ENCODE data around the gene C15orf40.
"Not testable (repeated sequence)": the region's sequence is repeated elsewhere in the genome, so short reads cannot be mapped to it uniquely, and the experiment has no call there.

Gene C15orf40

DNA sequence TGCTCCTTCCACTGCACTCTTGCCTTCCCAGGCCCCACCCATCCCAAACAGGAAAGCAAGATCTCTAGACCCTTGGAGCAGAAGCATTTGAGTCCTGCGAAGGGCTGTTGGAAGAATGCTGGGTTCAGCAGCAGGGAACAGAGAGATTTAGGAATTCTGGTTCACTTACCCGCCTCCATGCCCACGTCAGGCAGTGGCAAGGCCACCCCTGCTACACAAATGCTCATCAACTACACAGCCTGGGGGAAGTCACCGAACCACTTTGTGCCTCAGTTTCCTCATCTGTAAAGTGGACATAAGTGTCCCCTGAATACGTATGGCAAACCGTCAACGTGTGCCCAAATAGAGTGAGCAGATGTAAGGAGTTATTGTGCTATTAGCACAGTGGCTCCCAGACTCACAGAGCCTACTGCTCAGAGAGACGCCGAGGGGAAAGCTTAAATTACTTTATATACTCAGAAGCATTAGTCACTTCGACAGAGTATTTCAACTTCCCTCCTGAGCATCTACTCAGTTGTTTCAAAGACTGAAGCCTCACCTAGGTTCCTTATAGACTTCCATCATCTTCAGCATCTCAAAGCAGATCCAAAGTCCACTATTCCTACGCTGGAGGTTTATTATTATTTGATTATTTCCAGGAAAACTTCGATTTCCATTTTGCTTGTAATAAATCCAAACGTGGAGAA, 59.8 kb downstream of the C15orf40 start:
- DNase-seq = no peak

GRCh38 chr15:82950746-82951370, 60.6 kb downstream of the C15orf40 start:
- DNase-seq = no peak

DNA sequence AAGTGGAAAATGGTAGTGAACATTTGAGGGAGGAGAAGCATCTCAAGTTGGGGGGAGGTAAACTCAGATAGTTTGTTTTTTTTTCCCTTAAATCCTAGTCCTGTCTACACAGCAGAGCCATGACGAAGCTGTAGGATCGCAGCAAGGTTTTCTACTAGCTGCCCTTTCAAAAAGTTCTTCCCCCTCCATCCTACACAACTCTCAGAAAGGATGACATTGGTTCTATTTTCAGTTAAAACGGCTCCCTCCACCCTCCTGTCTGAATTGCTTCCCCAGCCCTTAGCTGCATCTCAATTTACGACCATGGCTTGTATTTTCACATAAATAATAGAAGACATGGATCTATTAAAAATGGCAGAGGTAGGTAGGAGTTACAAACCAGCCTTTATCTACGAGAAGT, 61.1 kb downstream of the C15orf40 start:
- no peak for DNase-seq

- DNase-seq = no peak
These were observed 65.2 kb downstream of the C15orf40 start for GRCh38 chr15:82946155-82946701.

DNA sequence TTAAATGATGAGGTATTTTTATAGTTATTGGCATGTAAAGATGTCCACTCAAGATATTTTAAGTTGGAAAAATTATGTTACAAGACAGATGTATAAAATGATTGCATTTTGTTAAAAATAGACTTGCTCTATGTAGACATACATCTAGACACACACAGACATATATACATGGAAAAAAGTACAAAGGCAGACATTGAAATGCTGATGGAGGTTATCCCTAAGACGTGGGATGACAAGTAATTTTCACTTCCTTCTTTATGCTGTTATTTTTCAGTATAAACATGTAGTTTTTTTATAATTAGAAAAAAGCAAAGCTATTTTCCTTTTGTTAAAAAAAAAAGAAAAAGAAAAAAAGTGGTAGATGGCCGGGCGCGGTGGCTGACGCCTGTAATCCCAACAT, 66.1 kb downstream of the C15orf40 start:
- no peak for DNase-seq

- no peak for DNase-seq
These were observed 66.6 kb downstream of the C15orf40 start for GRCh38 chr15:82944821-82945220.

- DNase-seq = no peak
These were observed 67.4 kb downstream of the C15orf40 start for GRCh38 chr15:82944056-82944455.

DNA sequence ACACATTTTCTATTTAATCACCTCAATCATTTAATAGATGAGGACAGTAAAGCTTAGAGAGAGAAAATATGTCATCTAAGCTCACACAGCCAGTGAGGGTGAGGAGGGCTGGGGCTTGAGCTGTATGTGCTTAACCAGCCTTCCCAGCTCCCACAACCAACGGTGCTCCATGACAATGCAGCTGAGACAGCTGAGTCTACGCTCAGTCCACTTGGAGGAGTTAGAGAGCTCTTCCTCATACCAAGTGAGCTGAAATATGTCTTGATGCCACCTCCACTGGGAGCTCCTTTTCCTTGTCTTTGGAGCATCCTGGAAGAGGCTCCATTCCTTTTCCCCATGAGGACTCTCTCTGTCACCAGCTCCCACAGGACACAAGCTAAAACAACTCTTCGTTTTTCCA, 68.3 kb downstream of the C15orf40 start:
- DNase-seq = no peak

DNA sequence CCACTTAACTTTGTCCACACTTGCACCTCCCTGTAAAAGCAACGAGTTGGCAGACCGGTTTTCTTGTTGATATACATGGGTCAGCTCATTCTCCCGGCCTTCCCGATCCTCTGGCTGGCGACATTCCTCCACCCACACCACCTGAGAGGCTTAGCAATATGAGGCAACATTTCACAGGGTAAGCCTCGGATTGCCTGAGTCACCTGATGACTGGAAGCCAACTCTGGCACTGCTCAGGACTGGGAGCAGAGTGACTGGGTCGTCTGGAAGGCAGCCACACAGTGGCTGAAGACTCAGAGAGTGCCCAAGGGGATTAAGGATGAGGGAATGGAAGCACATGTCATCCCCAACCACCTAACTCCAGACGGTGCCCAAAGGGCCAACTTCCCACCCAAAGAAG, 68.7 kb downstream of the C15orf40 start:
- no peak for DNase-seq

- DNase-seq = not testable (repeated sequence)
These were observed 71.8 kb downstream of the C15orf40 start for GRCh38 chr15:82939678-82940077.
